ENCODE data around the gene NBAS.

Gene NBAS

DNA sequence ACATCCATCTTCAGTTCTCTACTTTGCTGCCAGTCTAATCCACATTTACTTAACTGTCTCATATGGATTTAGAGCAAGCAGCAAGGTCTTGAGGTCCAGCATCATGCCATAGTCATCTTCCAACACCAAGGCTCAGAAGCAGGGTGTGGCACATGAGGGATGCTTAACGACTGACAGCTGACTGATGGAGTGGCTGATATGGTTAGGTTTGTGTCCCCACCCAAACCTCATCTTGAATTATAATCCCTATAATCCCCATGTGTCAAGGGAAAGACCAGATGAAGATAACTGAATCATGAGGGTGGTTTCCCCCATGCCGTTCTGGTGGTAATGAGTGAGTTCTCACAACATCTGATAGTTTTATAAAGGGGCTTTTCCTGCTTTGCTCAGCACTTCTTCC is 257.3 kb downstream of the NBAS start:
- DNase-seq: no peak

- no peak for DNase-seq
Observed at GRCh38 chr2:15302154-15302553, 259.0 kb downstream of the NBAS start.

DNA sequence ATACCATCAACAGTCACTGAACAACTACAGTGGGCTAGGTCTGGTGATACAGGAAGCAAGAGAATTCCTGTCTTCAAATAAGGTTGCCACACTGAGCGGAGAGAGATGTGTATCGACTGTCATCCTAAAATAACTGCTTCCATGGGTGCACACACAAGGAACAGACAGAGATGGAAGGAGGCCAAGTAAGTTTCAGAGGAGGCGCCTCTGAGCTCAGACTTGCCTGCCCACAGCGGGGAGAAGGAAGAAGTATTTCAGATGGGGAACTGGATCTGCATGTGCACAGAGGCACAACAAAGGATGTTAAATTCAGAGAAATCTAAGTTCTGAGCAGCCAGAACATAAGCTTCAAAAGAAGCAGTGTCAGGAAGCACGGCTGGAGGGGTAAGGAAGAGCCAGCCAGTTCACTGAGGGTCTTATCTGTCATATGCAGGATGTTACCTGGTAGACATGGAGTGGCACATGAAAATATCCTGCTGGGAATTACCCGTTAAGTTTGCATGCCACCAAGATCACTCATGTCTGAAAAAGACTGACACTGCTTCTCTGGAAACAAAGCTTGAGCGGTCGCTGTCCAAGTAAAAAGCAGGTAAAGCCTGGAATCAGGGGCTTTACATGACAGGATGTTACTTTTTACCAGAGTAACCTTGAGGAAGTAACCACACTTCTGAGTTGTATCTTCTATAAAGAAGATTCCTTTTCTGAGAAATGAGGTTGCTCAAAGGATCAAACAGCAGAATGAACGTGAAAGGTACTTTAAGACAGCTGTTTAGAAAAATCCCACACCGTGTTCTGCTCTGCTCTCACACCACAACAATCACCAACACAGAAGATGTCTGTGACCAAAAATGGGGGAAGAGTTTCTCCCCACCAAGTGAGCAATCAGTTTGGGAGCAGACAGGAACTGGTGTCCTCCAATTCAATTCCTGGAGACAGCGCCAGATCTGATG is 260.2 kb downstream of the NBAS start:
- no peak for DNase-seq

GRCh38 chr2:15299904-15300520 is 261.1 kb downstream of the NBAS start:
- no peak for DNase-seq

- no peak for DNase-seq
Observed at GRCh38 chr2:15298770-15299169, 262.4 kb downstream of the NBAS start.

GRCh38 chr2:15293262-15293937 is 267.7 kb downstream of the NBAS start:
- no peak for DNase-seq

DNA sequence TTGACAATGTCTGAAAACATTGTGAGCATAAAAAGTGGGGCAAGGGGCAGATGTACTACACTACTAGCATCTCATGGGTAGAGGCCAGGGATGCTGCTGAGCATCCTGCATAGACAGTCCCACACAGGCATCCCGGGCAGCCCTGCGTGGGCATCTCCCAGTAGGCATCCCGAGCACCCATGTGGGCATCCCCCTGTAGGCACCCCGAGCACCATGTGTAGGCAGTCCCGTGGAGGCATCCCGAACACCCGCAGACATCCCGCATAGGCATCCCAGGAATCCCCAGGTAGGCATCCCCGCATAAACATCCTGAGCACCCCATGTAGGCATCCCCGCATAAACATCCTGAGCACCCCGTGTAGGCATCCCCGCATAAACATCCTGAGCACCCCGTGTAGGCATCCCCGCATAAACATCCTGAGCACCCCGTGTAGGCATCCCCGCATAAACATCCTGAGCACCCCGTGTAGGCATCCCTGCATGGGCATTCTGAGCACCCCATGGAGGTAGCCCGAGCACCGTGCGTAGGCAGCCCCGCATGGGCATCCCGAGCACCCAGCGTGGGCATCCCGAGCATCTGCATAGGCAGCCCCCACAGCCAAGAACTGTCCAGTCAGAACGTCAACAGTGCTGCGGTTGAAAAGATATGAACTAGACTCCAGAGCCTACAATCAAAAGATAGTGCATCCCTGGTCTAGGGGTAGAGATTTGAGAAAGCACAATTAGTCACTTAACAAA is 273.5 kb downstream of the NBAS start:
- no peak for DNase-seq

DNA sequence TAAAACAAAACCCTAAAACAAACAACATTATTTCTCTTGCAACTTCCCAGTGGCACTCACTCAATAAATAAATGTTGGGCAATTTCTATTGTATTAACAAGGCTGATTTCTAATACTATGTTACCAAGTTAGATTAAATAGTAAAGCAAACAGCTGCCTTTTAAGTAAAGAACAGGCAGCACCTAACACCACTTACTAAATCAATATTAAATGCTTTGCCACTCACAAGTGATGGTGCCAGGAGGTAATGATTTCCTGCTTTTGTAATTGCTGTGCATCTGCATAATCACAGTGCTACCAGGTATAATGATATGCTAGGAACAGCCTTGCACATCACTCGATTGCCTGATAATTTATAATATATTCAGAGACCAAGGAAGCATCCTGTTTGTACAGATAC is 276.5 kb downstream of the NBAS start:
- no peak for DNase-seq

DNA sequence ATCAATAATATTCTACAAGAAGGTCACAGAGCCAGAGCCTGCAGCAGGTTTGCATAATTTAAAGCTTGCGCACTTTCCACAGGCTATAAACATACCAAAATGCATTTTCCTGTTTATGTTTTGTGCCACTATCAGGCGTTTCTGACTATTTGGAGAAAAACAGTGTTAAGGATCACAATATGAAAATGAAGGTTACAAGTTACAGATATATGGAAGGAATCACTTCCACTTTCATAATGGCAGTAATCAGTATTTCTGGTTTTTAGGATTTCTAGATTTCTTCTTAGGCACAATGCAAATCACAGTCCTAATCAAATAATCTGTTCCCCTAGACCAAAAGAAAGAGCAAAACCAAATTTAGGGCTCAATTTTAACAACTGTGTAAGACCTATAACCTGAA is 279.5 kb downstream of the NBAS start:
- DNase-seq: no peak

DNA sequence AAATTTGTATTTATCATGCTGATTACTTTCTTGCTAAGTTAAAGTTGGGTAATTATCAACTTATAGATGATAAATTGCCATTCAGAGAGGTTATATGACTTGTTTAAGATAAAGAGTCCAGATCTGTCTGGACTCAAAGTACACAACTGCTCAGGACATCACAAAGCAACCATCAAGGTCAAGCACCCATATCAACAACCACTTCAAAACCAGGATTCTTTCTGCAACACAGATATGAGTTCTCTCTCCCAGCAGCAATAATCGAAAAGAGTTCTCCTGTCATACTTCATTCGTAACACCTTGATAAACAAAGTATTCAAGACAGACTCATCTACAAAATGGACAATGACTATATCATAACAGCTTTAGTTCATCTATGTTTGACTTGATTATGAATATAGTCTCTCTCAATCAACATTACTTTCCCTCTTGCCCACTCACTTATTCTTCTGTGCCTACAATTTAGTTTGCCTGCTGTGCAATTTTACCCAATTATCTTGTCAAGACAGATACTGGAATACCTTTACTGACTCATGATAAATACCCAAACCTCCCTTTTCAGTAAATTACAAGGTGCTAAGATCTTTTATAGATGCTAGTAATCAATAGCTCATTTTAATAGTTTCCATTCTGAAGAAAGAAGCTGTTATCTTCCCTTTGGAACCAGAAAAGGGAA is 281.8 kb downstream of the NBAS start:
- DNase-seq: no peak

DNA sequence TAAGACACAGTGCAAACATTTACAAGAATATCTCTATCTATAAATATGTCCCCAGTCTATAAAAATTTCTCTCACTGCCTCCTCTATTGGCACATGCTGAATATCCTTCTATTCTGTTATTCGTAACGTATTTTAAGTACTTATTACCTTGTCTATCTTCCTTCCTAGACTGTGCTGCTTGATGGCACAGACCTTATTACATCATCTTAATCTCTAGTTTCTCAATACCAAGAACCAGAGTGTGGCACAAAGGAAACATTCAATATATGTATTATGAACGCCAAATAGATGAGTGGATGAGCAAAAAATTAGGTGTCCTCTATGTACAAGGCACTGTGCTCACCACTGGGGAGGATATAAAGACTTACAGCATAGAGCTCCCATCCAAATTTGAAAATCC is 282.8 kb downstream of the NBAS start:
- no peak for DNase-seq

- no peak for DNase-seq
Observed at GRCh38 chr2:15275346-15275745, 285.8 kb downstream of the NBAS start.

DNA sequence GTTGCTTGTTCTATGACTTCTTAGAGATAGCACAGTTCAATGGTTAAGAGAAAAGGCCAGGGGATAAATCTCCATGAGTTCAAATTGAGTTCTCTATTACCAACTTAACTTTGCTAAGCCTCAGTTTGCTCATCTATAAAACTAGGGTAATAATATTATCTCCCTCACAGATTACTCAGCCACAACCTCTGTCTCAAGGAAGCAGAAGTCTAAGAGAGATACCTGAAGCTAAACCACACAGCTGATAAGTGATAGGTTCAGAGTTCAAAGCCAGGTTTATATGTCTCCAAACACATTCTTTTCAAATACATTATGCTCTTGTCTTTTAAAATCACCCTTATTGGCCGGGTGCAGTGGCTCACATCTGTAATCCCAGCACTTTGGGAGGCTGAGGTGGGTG is 287.7 kb downstream of the NBAS start:
- no peak for DNase-seq

GRCh38 chr2:15272942-15273341 is 288.2 kb downstream of the NBAS start:
- no peak for DNase-seq

- DNase-seq: no peak
Observed at GRCh38 chr2:15271941-15272542, 289.1 kb downstream of the NBAS start.

DNA sequence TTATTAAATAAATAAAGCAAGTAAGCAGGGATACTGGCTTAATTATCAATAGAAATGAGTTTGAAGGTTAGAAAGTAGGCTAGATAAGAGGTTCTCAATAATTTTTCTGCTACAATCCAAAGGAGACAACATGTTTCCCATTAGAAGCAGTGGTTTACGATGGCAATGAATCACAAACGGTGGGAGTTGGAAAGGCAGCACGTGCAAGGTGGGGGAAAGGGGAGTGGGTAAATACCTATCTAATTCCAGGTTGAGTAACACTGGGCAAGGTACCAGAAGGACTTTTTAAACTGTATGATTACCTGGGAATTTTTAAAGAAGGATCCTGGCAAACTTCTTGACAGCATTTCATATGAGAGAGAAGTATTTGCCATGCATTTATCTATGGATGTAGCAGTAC is 289.9 kb downstream of the NBAS start:
- no peak for DNase-seq

DNA sequence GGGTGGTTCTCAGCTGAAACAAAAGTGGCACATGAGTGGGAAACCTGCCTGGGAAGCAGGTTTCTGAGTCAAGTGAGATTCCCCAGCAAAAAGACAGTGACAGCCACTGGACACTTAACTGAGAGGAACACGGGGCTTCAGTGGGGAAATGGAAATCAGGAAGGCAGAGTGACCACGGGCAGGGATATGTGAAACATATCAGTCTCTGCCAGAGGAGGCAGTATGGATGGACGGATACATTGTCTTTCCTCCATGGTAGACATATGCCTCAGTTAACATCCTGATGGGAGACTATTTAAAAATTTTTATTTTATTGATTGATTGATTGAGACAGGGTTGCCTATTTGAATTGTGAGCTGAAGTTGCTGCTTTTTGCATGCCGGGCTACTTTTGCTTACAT is 292.1 kb downstream of the NBAS start:
- DNase-seq: no peak

DNA sequence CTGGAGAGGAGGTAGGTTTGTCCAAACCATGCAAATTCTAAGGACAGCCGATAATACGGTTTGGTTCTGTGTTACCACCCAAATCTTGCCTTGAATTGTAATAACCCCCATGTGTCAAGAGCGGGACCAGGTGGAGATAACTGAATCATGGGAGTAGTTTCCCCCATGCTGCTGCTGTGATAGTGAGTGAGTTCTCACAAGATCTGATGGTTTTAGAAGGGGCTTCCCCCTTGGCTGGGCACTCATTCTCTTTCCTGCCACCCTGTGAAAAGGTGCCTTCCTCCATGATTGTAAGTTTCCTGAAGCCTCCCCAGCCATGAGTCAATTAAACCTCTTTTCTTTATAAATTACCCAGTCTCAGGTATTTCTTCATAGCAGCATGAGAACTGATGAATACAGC is 295.2 kb downstream of the NBAS start:
- DNase-seq: no peak

DNA sequence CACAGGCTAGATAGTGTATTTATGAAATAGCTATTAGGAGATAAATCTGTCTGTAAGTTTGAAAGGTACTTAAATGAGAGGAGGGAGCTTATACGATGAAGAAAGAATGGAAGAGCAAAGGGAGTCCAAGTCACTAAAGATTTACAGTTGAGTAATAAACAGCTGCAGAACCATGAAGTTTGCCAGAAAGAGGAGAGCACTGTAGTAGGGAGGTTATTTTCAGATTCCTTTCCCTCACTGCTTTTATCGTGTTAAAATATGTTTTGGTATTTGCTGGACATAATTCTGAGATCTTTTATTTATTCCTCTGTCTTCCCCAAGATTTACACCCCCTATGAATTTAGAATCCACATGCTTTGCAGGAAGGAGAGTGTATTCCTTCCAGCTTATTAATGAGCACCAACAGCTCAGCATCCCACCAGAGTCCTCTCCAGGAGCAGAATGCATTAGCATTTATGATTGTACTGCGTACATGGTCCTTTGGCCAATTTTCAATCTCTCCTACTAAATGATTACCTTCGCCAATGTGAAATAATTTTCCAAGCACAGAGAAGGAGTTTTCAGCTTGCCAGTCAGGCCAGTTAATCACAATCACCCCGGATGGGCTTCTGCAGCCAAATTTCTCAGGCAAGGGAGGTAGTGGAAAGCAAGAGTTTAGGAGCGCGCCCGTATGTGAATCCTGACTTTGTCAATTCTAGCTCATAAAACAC is 297.0 kb downstream of the NBAS start:
- DNase-seq: no peak

DNA sequence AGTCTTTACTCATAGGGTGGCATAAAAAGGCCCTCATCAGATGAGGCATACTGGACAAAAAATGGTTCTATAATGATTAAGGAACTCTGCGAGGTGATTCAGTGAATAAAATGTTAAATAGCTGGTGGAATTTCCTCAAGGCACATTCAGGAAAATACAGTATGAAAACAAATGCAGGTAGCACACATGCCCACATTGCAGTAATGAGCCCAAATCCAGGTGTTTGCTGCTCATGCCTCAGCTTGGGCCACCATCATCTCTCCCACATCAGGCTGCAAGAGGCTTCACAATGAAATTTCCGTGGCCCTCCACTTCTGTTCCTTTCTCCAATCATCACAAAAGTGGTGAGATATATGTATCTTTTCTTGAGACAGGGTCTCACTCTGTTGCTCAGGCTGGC is 298.3 kb downstream of the NBAS start:
- no peak for DNase-seq

GRCh38 chr2:15260835-15261234 is 300.3 kb downstream of the NBAS start:
- DNase-seq: no peak

Data from C1 segment of cervical spinal cord (tissue), 14 donors.